Astrocyte of the hippocampus (primary cell): ENCODE results near the gene P2RY2.

Experiments
- DNase-seq: peaks from one replicate; pipeline ENCODE4 v3.0.0; 2011; ENCODE audit warnings: low read depth, low spot score

P2RY2 gene

DNA sequence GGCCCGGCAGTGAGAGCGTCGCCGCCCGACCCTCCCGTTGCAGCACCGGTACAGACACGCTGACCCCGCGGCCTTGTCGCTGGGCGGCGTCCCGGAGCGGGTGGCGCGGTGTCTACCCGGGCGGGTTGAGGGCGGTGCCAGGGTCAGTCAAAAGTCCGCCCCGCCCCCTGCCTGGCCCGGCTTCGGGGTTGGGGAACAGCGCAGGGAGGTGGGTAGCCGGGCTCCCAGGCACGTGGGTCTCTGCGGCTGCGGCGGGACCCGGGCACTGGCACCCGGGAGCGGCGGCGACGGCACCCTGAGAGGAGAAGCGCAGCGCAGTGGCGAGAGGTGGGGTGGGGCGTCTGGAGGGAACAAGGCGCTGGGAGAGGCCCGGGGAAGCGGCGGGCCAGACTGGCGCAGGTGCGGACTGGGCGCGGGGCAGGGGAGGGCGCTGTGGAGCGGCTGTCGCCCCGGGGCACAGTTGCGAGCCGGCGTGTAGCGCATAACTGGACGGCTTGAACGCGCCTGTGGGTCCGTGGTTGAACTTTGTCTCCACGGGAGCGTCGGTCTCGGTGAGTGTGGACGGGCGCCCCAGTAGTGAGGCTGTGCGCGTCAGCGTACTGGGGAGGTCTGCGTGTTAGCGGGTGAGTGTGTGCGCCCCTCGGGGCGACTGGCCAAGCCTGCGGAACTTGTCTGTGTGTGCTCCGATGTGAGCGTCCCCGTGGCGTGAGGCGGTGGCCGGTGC lies at the start of gene P2RY2:
Gene P2RY2, plus strand, starts transcription at position 176 of the 724 bp plus-strand sequence. CDS start 15,879 bp downstream, outside the sequence.
- DNase-seq: peak; percentile 71

GRCh38 chr11:73168925-73169579 lies 49.0 kb upstream of the P2RY2 start:
- no peak for DNase-seq

DNA sequence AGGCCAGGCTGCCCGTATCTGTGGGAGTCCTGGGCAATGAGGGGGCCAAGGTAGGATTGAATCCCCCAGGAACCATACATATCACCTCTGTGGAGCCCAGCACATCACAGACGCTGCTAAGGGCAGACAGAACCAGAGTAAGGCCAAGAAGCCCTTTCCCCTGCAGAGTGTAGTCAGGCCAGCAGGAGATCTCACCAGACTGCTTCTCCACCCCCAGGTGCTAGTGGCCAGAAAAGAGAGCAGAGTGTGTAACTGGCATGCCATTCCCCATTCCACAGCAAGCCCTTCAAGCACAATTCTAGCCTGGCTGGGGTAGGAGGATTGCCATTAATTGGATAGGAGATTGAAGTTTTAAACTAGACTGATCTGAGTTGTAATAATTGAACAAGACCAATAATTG lies 47.9 kb upstream of the P2RY2 start:
- DNase-seq: no peak

GRCh38 chr11:73171436-73172161 lies 46.5 kb upstream of the P2RY2 start:
- no peak for DNase-seq

GRCh38 chr11:73172992-73173656 lies 45.0 kb upstream of the P2RY2 start:
- DNase-seq: no peak

- no peak for DNase-seq
Observed at GRCh38 chr11:73173755-73174494, 44.2 kb upstream of the P2RY2 start.

DNA sequence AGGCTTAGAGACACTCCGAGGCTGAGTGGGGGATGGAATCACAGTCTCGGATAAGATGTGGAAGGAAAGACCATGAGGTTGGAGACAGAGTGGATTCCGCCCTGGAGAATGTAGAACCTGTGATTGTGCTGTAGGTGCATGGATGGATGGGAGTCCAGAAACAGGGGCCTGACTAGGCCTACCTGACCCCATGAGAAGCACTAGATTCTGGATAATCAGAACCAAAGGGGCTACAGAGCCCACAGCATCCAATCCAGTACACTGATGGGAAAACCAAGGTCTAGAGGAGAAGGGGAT lies 43.6 kb upstream of the P2RY2 start:
- no peak for DNase-seq

DNA sequence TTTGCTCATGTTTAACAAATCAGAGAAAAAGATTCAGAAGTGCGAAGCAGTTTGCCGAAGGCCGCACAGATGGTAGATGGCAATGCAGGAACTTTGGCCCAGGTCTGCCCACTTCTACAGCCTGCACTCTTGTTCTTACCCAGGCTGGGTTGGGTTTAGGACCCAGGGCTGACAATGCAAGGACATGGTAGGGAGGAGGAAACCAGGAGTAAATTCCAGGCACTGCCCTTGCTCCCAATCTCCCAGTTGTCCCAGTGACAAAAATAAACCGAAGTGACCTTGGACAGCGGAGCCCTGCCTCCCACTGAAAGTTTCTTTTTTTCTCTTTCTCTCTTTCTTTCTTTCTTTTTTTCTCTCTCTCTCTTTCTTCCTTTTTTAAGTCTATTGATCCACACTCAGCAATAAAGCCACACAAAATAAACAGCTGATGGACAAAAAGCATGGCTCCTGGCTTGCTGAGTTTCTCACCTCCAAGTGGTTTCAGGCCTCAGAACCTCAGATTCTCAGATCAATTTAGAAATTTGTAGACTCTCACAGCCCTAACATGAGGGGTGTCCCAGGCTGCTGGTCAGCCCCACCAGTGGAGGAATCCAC lies 42.4 kb upstream of the P2RY2 start:
- DNase-seq: no peak

DNA sequence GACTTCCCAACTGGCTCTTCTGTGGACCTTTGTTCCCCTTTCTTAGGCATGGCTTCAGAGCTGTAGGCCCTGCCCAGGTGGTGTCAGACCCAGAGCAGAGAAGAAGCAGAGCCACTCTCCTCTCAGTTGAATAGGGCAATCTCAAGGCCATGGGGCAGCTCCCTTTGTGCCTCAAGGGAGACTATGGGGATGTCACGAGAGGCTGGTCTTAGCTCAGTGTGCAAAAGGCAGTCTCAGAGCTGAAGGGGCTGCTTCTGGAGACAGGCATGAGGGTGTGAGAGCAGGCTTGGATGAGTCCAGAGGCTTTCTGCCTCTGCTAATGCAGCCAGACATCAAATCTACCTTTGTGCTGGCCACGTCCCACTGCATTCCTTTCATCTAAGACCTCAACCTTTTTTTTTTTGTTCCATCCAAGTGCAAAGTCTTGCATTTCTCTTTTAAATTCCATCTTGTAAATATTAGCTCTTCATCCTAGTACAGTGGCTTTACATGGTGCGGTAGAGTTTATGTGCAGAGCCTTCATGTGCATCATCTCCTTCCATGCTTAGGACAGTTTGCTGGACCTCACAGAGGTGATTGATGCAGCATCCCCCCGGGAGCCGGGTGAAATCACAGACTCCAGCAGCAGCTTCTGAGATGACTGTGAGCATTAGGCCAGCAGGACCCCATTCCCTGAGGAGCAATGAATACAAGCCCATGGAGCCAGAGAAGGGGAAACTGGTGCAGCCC lies 41.8 kb upstream of the P2RY2 start:
- no peak for DNase-seq

DNA sequence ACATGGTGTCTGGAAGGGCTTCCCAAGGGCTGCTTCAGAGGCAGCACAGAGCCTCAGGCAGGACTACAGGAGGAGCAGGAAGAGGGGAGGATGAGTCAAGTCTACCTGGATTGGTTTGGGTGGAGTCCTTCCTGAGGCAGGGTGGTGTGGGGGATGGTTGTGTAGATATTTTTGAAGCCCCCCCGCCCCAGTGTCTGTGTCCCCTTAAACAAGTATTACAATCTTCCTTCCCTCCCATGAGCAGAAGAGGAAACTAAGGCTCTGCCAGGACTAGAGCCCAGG lies 41.3 kb upstream of the P2RY2 start:
- no peak for DNase-seq

DNA sequence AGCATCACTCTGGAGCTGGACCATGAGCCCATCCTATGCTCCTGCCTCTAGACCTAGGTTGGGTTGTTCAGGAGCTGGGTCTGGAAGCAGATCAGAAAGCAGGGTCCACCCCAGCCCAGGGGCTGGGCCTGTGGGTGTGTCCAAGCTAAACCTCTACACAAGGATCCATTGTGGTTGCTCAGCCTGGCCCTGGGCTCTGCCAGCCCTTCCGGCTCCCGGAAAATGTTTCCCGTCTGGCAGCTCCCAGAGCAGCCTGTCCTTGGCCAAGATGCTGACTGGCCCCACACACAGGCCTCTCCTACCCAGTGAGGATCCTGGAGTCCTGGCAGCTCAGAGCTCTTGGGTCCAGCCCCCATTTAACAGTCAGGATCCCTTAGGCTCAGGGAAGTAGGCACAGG lies 40.7 kb upstream of the P2RY2 start:
- peak; percentile 47 for DNase-seq

DNA sequence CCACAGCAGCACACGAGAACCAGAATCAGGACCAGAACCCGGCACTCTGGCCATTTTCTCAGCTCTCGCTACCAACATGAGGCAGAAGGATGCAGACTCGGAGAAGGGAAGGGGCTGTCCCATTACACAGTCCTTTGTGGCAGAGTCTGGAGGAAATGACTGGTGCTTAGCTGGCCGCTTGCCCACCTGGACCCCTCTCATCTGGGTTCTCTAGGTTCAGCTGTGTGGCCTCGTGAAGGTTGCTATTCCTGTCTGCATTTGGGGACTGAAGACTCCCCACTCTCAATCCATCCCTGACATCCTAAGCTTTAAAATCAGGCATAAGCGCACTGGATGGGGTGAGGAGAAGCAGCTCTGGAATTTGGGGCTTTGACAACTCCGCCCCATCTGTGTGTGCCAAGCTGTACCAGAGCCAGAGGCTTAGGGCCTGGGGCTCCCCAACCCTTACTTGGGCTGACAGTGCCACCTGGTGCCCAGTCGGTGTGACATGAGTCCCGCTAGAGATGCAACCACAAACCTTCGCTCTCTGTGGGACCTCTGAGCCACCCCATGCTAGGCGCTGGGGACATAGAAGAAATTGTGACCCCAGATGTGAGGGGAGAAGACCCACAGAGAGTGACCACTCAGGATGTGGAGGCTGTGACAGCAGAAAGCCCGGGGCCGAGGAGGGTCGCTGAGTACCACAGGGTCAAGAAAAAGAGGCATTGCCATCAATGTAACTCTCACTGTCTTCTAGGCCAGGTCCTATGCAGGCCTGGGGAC lies 40.1 kb upstream of the P2RY2 start:
- DNase-seq: peak; percentile 91

- DNase-seq: no peak
Observed at GRCh38 chr11:73178681-73179080, 39.4 kb upstream of the P2RY2 start.

DNA sequence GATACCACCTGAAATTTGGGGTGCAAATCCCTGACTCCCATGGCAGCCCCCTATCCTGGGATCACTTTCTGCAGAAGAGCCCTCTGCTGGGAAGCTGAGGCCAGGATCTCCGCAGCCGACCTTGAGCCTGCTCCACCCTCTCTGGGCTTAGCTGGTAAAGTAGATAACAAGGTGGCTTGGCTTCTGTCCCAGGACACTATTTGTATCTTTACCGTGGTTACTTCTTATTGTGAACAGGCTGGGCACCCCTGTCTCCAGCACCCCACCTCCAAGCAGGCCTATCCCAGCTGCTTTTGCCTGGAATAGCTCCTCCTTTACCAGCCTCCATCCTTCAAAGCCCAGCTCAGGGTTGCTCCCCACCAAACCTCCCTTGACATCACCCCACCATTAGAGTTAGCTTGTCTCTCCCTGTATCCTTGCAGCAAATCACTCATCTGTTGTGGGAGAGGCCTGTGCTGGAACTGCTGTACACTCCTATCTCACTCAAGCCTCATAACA lies 35.2 kb upstream of the P2RY2 start:
- peak; percentile 27 for DNase-seq

GRCh38 chr11:73184953-73185671 lies 33.0 kb upstream of the P2RY2 start:
- peak; percentile 79 for DNase-seq

- DNase-seq: peak; percentile 53
Observed at GRCh38 chr11:73185680-73186293, 32.3 kb upstream of the P2RY2 start.

- DNase-seq: no peak
Observed at GRCh38 chr11:73186294-73186850, 31.7 kb upstream of the P2RY2 start.

- DNase-seq: no peak
Observed at GRCh38 chr11:73186886-73187285, 31.2 kb upstream of the P2RY2 start.
